CD4-positive, alpha-beta T cell treated with Interleukin-17A for 1 hour (primary cell): ENCODE results near the gene DGKD.

ENCODE experiments used
- DNase-seq: peaks from one replicate; pipeline ENCODE4 v3.0.0-alpha.2; 2020

DGKD gene

DNA sequence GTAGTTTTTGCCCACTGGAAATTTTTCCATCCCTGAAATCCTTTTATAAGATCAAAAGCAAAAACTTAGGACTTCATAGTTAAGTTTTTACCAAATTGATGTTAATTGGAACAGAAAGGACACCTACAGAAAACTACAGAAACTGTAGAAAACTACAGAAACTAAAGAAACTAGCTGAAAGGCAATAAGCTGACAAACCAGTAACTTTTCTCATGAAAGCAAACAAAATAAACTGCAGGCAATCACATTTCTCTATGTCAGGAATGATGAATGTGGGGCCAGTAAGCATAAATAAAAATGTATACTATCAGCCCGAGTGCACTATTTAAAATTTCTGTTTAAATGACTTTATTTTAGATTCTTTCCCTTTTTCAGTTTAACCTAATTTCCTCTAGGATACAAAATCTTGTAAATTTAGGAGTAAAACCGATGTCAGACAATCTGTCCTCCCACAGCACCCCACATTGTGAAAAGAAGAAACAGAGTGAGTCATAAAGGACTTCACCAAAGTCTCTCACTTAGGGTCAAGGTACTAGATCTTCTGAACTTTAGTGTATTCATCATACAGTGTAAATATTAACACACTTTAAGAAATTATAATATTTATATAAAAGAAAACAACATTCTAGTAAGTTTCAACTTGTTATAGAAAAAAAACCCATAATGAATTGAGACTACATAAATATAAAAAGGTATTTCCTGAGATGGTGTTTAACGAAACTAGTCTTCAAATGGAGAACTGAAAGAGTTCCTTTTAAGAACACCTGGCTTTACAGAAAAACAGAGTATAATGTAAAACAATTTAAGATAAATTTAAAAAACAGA lies 165.7 kb downstream of the DGKD start:
- DNase-seq = no peak
